Liver (tissue), 9 donors: ENCODE results near the gene GPR65. TPM values are rescaled to one million over a fixed set of nuclear protein-coding genes. Genes with fewer than 3 reads are reported as not detected.

ENCODE experiments used
- DNase-seq: peaks from one replicate; pipeline ENCODE4 v3.0.0-alpha.2; 2017; ENCODE audit warnings: low spot score
- H3K27ac ChIP-seq, 2 donors: one replicate each; pipeline ENCODE4 v1.7.0; 2013; ENCODE audit warnings: inconsistent platforms in 2 of 2, low read length in 2 of 2, control low read depth in 1 of 2, low read depth in 1 of 2, mild to moderate bottlenecking in 1 of 2
- H3K27me3 ChIP-seq, 4 donors: one replicate each; pipeline versions ENCODE4 v1.6.1 to v1.7.0; 2013; ENCODE audit warnings: low read length in 3 of 4, inconsistent platforms in 1 of 4, mild to moderate bottlenecking in 1 of 4, moderate library complexity in 1 of 4; ENCODE audit not compliant: control insufficient read depth in 4 of 4, insufficient read depth in 4 of 4
- H3K36me3 ChIP-seq, 4 donors: one replicate each; pipeline versions ENCODE4 v1.6.1 to v1.7.0; 2013; ENCODE audit warnings: low read length in 3 of 4, mild to moderate bottlenecking in 3 of 4, low read depth in 1 of 4, moderate library complexity in 1 of 4; ENCODE audit not compliant: control insufficient read depth in 4 of 4, insufficient read depth in 3 of 4
- H3K4me1 ChIP-seq, 4 donors: one replicate each; pipeline versions ENCODE4 v1.6.1 to v1.7.0; 2013; ENCODE audit warnings: low read length in 3 of 4, mild to moderate bottlenecking in 3 of 4, moderate library complexity in 1 of 4; ENCODE audit not compliant: control insufficient read depth in 4 of 4, insufficient read depth in 4 of 4
- H3K4me3 ChIP-seq, 3 donors: one replicate each; pipeline versions ENCODE4 v1.6.1 to v1.7.0; 2013; ENCODE audit warnings: low read length in 3 of 3, control low read depth in 1 of 3, low read depth in 1 of 3, mild to moderate bottlenecking in 1 of 3
- H3K9ac ChIP-seq, 2 donors: one replicate each; pipeline ENCODE4 v1.7.0; 2013; ENCODE audit warnings: low read length in 2 of 2, mild to moderate bottlenecking in 2 of 2, moderate library complexity in 2 of 2, control low read depth in 1 of 2, low read depth in 1 of 2
- H3K9me3 ChIP-seq, 4 donors: one replicate each; pipeline versions ENCODE4 v1.6.1 to v1.7.0; 2013; ENCODE audit warnings: low read length in 3 of 4; ENCODE audit not compliant: control insufficient read depth in 4 of 4
- CTCF ChIP-seq: fragments of 150-350 bp; IDR thresholded peaks from 2 replicates; pipeline ENCODE4 v1.5.1; 2017; ENCODE audit warnings: improper control_type of control experiment, low read depth, low read length; ENCODE audit not compliant: missing input control
- EGR1 ChIP-seq, 2 donors: IDR thresholded peaks; 2 replicates each; pipeline ENCODE4 v1.6.1; 2016 to 2018; ENCODE audit warnings: antibody characterized with exemption in 2 of 2, low read depth in 2 of 2
- FOXA1 ChIP-seq: IDR thresholded peaks from 2 replicates; pipeline ENCODE4 v1.6.1; 2016; ENCODE audit warnings: antibody characterized with exemption
- FOXA2 ChIP-seq: IDR thresholded peaks from 2 replicates; pipeline ENCODE4 v1.6.1; 2016; ENCODE audit warnings: antibody characterized with exemption
- GABPA ChIP-seq, 2 donors: IDR thresholded peaks in 1 of 2; conservative IDR thresholded peaks in 1 of 2; 2 replicates each; pipeline ENCODE4 v1.6.1; 2016; ENCODE audit warnings: antibody characterized with exemption in 2 of 2, mild to moderate bottlenecking in 1 of 2, moderate library complexity in 1 of 2
- HNF4A ChIP-seq, 2 donors: conservative IDR thresholded peaks; 2 replicates each; pipeline ENCODE4 v1.6.1; 2016; ENCODE audit warnings: antibody characterized with exemption in 2 of 2, mild to moderate bottlenecking in 2 of 2
- HNF4G ChIP-seq: IDR thresholded peaks from 2 replicates; pipeline ENCODE4 v1.6.1; 2016; ENCODE audit warnings: antibody characterized with exemption
- MAX ChIP-seq: IDR thresholded peaks from 2 replicates; pipeline ENCODE4 v1.6.1; 2016; ENCODE audit warnings: antibody characterized with exemption
- NR2F2 ChIP-seq: IDR thresholded peaks from 2 replicates; pipeline ENCODE4 v1.6.1; 2016; ENCODE audit warnings: antibody characterized with exemption
- RAD21 ChIP-seq, 2 donors: IDR thresholded peaks; 2 replicates each; pipeline ENCODE4 v1.6.1; 2016; ENCODE audit warnings: antibody characterized with exemption in 2 of 2, mild to moderate bottlenecking in 2 of 2
- REST ChIP-seq: IDR thresholded peaks from 2 replicates; pipeline ENCODE4 v1.6.1; 2016; ENCODE audit warnings: antibody characterized with exemption, mild to moderate bottlenecking
- RXRA ChIP-seq, 2 donors: IDR thresholded peaks; 2 replicates each; pipeline ENCODE4 v1.6.1; 2017 to 2018; ENCODE audit warnings: antibody characterized with exemption in 2 of 2, mild to moderate bottlenecking in 1 of 2
- SP1 ChIP-seq: IDR thresholded peaks from 2 replicates; pipeline ENCODE4 v1.6.1; 2018; ENCODE audit warnings: antibody characterized with exemption, mild to moderate bottlenecking
- TAF1 ChIP-seq: conservative IDR thresholded peaks from 2 replicates; pipeline ENCODE4 v1.6.1; 2016; ENCODE audit warnings: antibody characterized with exemption, mild to moderate bottlenecking
- YY1 ChIP-seq: IDR thresholded peaks from 2 replicates; pipeline ENCODE4 v1.6.1; 2016; ENCODE audit warnings: antibody characterized with exemption, mild to moderate bottlenecking
- WGBS: extraction: QIAGEN DNeasy Blood & Tissue Kit; methylation state at CpG from one replicate; pipeline ENCODE4 v1.1.7; 2013; 5-methylcytosine and 5-hydroxymethylcytosine counted together
- polyA plus RNA-seq, 2 donors: library from polyadenylated mRNA; stranded (reverse) in 1 of 2; unstranded in 1 of 2; fragments of 200-250 nt in 1 of 2; fragments of >200 nt in 1 of 2; fragmentation: Nextera tagmentation in 1 of 2; extraction: Ambion mirVana in 1 of 2; gene quantifications; one replicate each; pipeline versions ENCODE4 v1.2.1 to v1.2.3, GENCODE V29; 2013 to 2015
- total RNA-seq, 2 donors: library from RNA; depleted of rRNA; stranded (reverse); fragments of >200 nt; gene quantifications; one replicate each; pipeline ENCODE4 v1.2.3, GENCODE V29; 2014
- TF ChIP-seq, protein P1 (sequence below): IDR thresholded peaks from 2 replicates; pipeline ENCODE4 v1.6.1; 2016; ENCODE audit warnings: antibody characterized with exemption
- TF ChIP-seq, protein P2 (sequence below): IDR thresholded peaks from 2 replicates; pipeline ENCODE4 v1.6.1; 2016; ENCODE audit warnings: antibody characterized with exemption
- donor health status: healthy.
- donor health status: healthy.
- donor health status: healthy.
- donor health status: healthy.
- donor health status: healthy.

GPR65 gene
- total and polyA plus RNA-seq, 4 donors = 0.72 to 4.5 (median 1.7) TPM

- TF ChIP-seq, protein P1, sequence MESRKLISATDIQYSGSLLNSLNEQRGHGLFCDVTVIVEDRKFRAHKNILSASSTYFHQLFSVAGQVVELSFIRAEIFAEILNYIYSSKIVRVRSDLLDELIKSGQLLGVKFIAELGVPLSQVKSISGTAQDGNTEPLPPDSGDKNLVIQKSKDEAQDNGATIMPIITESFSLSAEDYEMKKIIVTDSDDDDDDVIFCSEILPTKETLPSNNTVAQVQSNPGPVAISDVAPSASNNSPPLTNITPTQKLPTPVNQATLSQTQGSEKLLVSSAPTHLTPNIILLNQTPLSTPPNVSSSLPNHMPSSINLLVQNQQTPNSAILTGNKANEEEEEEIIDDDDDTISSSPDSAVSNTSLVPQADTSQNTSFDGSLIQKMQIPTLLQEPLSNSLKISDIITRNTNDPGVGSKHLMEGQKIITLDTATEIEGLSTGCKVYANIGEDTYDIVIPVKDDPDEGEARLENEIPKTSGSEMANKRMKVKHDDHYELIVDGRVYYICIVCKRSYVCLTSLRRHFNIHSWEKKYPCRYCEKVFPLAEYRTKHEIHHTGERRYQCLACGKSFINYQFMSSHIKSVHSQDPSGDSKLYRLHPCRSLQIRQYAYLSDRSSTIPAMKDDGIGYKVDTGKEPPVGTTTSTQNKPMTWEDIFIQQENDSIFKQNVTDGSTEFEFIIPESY = no peak
- TF ChIP-seq RXRA (IDR thresholded peaks at IDR 0.05) (no peak), FOXA2 (no peak), RAD21 (IDR thresholded peaks at IDR 0.05) (no peak), EGR1 (IDR thresholded peaks at IDR 0.05; ENCODE audit: low read depth in 2 of 2) (no peak), MAX (no peak)
- TF ChIP-seq, protein P2, sequence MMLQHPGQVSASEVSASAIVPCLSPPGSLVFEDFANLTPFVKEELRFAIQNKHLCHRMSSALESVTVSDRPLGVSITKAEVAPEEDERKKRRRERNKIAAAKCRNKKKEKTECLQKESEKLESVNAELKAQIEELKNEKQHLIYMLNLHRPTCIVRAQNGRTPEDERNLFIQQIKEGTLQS = no peak
Measured at GRCh38 chr14:87967496-87967895, 37.4 kb upstream of the GPR65 start (continued).

GRCh38 chr14:87971010-87971409 is 33.9 kb upstream of the GPR65 start:
- no peak for DNase-seq
- Histone ChIP-seq H3K4me1 (no peaks in the 10 kb centered on the region), H3K27me3 (no peaks in the 10 kb centered on the region), H3K36me3 (peaks cover 0 to 5% (median 2%) of the 10 kb centered on the region in 4 donors), H3K9ac (no peak overlapping the region), H3K27ac (no peak overlapping the region), H3K4me3 (no peak overlapping the region), H3K9me3 (no peaks in the 10 kb centered on the region)
- TF ChIP-seq HNF4A (conservative IDR thresholded peaks at IDR 0.05) = no peak
- TF ChIP-seq YY1 = no peak
- TF ChIP-seq CTCF = no peak
- no peak for TF ChIP-seq EGR1 (IDR thresholded peaks at IDR 0.05; ENCODE audit: low read depth in 2 of 2)
- no peak for TF ChIP-seq RXRA (IDR thresholded peaks at IDR 0.05)
- no peak for TF ChIP-seq TAF1
- TF ChIP-seq SP1 = no peak
- WGBS = 69% methylated on average over 2 of the region's 2 CpGs

GRCh38 chr14:87975636-87976035 is 29.3 kb upstream of the GPR65 start:
- Histone ChIP-seq H3K4me3 (no peak overlapping the region), H3K9ac (no peak overlapping the region), H3K9me3 (no peaks in the 10 kb centered on the region), H3K27ac (no peak overlapping the region), H3K27me3 (no peaks in the 10 kb centered on the region), H3K36me3 (peaks cover 0 to 3% (median 0%) of the 10 kb centered on the region in 4 donors), H3K4me1 (no peaks in the 10 kb centered on the region)
- no peak for TF ChIP-seq SP1
- TF ChIP-seq FOXA2 = no peak
- no peak for TF ChIP-seq HNF4G
- TF ChIP-seq REST = no peak
- TF ChIP-seq MAX = no peak
- no peak for TF ChIP-seq NR2F2
- TF ChIP-seq GABPA (IDR thresholded peaks at IDR 0.05 in 1 of 2, conservative IDR thresholded peaks at IDR 0.05 in 1 of 2) = no peak
- no peak for TF ChIP-seq RAD21 (IDR thresholded peaks at IDR 0.05)
- no peak for TF ChIP-seq RXRA (IDR thresholded peaks at IDR 0.05)
- TF ChIP-seq, protein P1 = no peak
- no peak for TF ChIP-seq FOXA1
- TF ChIP-seq CTCF = no peak
- DNase-seq = no peak
